Measurements from ENCODE around the gene NEU3. TPM values are rescaled to one million over a fixed set of nuclear protein-coding genes. Genes with fewer than 3 reads are reported as not detected.

Gene NEU3
- total RNA-seq, 1 experiment from 2014 or later = 16.4 TPM

- Mint-ChIP-seq H3K36me3 (peaks cover 42% of the 10 kb centered on the region), H3K4me1 (peaks cover 4% of the 10 kb centered on the region; the same call in 1 of the 2 replicates), H3K9me3 (no peaks in the 10 kb centered on the region), H3K27ac (peak overlapping the region; percentile 30; the same call in 1 of the 2 replicates), H3K27me3 (ENCODE audit: low read depth) (no peaks in the 10 kb centered on the region), H3K4me3 (no peak overlapping the region)
- ATAC-seq (no peak), DNase-seq (ENCODE audit: low spot score) (no peak)
- ChIA-PET POLR2A (interaction anchor here (0.7 kb wide), 1 partner anchor 114 kb away, joined by 3 read pairs; no protein-coding TSS in a partner anchor), CTCF (interaction anchor here (1.3 kb wide), 1 partner anchor 42 kb away, joined by 3 read pairs; no protein-coding TSS in a partner anchor)
- no peak for TF ChIP-seq ZNF317 (CRISPR knock-in tag; IDR thresholded peaks at IDR 0.05; ENCODE audit: borderline replicate concordance, low read depth)
- no peak for TF ChIP-seq STAT6 (CRISPR knock-in tag; conservative IDR thresholded peaks at IDR 0.05; ENCODE audit: low read depth)
- TF ChIP-seq, protein P1, sequence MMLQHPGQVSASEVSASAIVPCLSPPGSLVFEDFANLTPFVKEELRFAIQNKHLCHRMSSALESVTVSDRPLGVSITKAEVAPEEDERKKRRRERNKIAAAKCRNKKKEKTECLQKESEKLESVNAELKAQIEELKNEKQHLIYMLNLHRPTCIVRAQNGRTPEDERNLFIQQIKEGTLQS (CRISPR knock-in tag; conservative IDR thresholded peaks at IDR 0.05) = no peak
- TF ChIP-seq ZNF416 (CRISPR knock-in tag; IDR thresholded peaks at IDR 0.05) = no peak
- no peak for TF ChIP-seq EMX1 (CRISPR knock-in tag; IDR thresholded peaks at IDR 0.05)
- no peak for TF ChIP-seq NFE2L1 (CRISPR knock-in tag; IDR thresholded peaks at IDR 0.05)
Measured at GRCh38 chr11:74971424-74971823, 17.3 kb upstream of the NEU3 start.

DNA sequence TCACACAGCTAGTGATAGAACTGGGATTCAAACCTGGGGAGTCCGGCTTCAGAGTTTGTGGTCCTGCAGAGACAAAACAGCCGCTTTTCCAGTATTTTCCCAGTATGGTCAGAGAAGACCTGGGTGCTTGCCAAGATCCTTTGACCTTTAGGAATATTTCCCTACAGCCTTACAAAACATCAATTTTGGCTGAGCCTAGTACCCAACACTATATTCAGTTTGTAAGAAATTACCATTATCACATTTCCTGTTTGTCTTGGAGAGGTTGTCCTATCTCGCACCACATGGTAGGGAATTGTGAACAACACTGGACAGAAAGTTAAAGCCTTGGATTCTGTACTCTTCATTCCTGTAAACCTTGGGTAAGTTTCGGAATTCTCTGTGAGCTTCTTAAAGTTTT is 10.7 kb upstream of the NEU3 start:
- Mint-ChIP-seq H3K4me1 (no peaks in the 10 kb centered on the region), H3K36me3 (peaks cover 22% of the 10 kb centered on the region), H3K4me3 (no peak overlapping the region), H3K9me3 (no peaks in the 10 kb centered on the region), H3K27ac (no peak overlapping the region), H3K27me3 (ENCODE audit: low read depth) (no peaks in the 10 kb centered on the region)
- ATAC-seq = no peak
- POLR2A ChIA-PET = no interaction called here
- CTCF ChIA-PET = interaction anchor here (1.0 kb wide), 1 partner anchor 162 kb away, joined by 3 read pairs; no protein-coding TSS in a partner anchor
- no peak for DNase-seq (ENCODE audit: low spot score)
- no peak for TF ChIP-seq ZNF138 (CRISPR knock-in tag; conservative IDR thresholded peaks at IDR 0.05)
- no peak for TF ChIP-seq E2F5 (CRISPR knock-in tag; IDR thresholded peaks at IDR 0.05)
- TF ChIP-seq SOX15 (CRISPR knock-in tag; IDR thresholded peaks at IDR 0.05) = no peak
- no peak for TF ChIP-seq ESRRA (CRISPR knock-in tag; IDR thresholded peaks at IDR 0.05; ENCODE audit: borderline replicate concordance)
- no peak for TF ChIP-seq AR (CRISPR knock-in tag; IDR thresholded peaks at IDR 0.05)
- TF ChIP-seq NR3C1 (CRISPR knock-in tag; conservative IDR thresholded peaks at IDR 0.05; ENCODE audit: low read depth) = no peak
- TF ChIP-seq E2F4 (CRISPR knock-in tag; IDR thresholded peaks at IDR 0.05; ENCODE audit: borderline replicate concordance, low read depth) = no peak
- TF ChIP-seq, protein P2, sequence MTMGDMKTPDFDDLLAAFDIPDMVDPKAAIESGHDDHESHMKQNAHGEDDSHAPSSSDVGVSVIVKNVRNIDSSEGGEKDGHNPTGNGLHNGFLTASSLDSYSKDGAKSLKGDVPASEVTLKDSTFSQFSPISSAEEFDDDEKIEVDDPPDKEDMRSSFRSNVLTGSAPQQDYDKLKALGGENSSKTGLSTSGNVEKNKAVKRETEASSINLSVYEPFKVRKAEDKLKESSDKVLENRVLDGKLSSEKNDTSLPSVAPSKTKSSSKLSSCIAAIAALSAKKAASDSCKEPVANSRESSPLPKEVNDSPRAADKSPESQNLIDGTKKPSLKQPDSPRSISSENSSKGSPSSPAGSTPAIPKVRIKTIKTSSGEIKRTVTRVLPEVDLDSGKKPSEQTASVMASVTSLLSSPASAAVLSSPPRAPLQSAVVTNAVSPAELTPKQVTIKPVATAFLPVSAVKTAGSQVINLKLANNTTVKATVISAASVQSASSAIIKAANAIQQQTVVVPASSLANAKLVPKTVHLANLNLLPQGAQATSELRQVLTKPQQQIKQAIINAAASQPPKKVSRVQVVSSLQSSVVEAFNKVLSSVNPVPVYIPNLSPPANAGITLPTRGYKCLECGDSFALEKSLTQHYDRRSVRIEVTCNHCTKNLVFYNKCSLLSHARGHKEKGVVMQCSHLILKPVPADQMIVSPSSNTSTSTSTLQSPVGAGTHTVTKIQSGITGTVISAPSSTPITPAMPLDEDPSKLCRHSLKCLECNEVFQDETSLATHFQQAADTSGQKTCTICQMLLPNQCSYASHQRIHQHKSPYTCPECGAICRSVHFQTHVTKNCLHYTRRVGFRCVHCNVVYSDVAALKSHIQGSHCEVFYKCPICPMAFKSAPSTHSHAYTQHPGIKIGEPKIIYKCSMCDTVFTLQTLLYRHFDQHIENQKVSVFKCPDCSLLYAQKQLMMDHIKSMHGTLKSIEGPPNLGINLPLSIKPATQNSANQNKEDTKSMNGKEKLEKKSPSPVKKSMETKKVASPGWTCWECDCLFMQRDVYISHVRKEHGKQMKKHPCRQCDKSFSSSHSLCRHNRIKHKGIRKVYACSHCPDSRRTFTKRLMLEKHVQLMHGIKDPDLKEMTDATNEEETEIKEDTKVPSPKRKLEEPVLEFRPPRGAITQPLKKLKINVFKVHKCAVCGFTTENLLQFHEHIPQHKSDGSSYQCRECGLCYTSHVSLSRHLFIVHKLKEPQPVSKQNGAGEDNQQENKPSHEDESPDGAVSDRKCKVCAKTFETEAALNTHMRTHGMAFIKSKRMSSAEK (CRISPR knock-in tag; IDR thresholded peaks at IDR 0.05; ENCODE audit: borderline replicate concordance) = no peak
- no peak for TF ChIP-seq ETV6 (CRISPR knock-in tag; IDR thresholded peaks at IDR 0.05)
- no peak for TF ChIP-seq ZNF671 (CRISPR knock-in tag; IDR thresholded peaks at IDR 0.05)
- no peak for TF ChIP-seq ELF4 (CRISPR knock-in tag; IDR thresholded peaks at IDR 0.05; ENCODE audit: low read depth)
- TF ChIP-seq STAT6 (CRISPR knock-in tag; conservative IDR thresholded peaks at IDR 0.05; ENCODE audit: low read depth) = no peak
- no peak for TF ChIP-seq ZMAT4 (CRISPR knock-in tag; IDR thresholded peaks at IDR 0.05)
- TF ChIP-seq PRRX2 (CRISPR knock-in tag; IDR thresholded peaks at IDR 0.05) = no peak

All from WTC11 (cell line).